CD4-positive, CD25-positive, alpha-beta regulatory T cell (primary cell): ENCODE data around the gene CATSPERB. TPM values are rescaled to one million over a fixed set of nuclear protein-coding genes. Genes with fewer than 3 reads are reported as not detected.

Experiments
- ATAC-seq, 2 donors: fragments of 150-1000 bp; cut with Tn5 transposase; one replicate each; pipeline ENCODE4 v1.10.0; 2021; ENCODE audit warnings: low read depth in 2 of 2, moderate number of reproducible peaks in 2 of 2, moderate library complexity in 1 of 2
- DNase-seq, 3 donors: peaks; one replicate each; pipeline versions ENCODE4 v3.0.0 to v3.0.0-alpha.2; 2012 to 2022; ENCODE audit warnings: mixed read lengths in 1 of 3
- H3K27ac ChIP-seq: one replicate; pipeline ENCODE4 v1.7.0; 2013; ENCODE audit warnings: mild to moderate bottlenecking, low read length; ENCODE audit not compliant: insufficient read depth, poor library complexity, severe bottlenecking
- H3K27me3 ChIP-seq: one replicate; pipeline ENCODE4 v1.7.0; 2013; ENCODE audit warnings: low read length; ENCODE audit not compliant: control insufficient read depth, insufficient read depth
- H3K36me3 ChIP-seq: one replicate; pipeline ENCODE4 v1.7.0; 2013; ENCODE audit warnings: mild to moderate bottlenecking, low read length, moderate library complexity; ENCODE audit not compliant: control insufficient read depth, insufficient read depth
- H3K4me1 ChIP-seq: 2 replicates; pipeline ENCODE4 v1.7.0; 2013; ENCODE audit warnings: mild to moderate bottlenecking, low read length; ENCODE audit not compliant: insufficient read depth, control insufficient read depth, poor library complexity, severe bottlenecking
- H3K4me3 ChIP-seq: one replicate; pipeline ENCODE4 v1.7.0; 2013; ENCODE audit warnings: low read depth, mild to moderate bottlenecking, low read length, moderate library complexity
- H3K9me3 ChIP-seq, 2 experiments: 1 replicate in 1 of 2; 2 replicates in 1 of 2; pipeline ENCODE4 v1.7.0; 2013; ENCODE audit warnings: low read length in 2 of 2, mild to moderate bottlenecking in 1 of 2, moderate library complexity in 1 of 2; ENCODE audit not compliant: control insufficient read depth in 2 of 2
- H3K27ac Mint-ChIP-seq, 3 donors: one replicate each; pipeline ENCODE4 v1.8.0; 2020 to 2022; ENCODE audit warnings: mild to moderate bottlenecking in 3 of 3, mixed read lengths in 3 of 3, moderate library complexity in 2 of 3
- H3K27me3 Mint-ChIP-seq: one replicate; pipeline ENCODE4 v1.8.0; 2022; ENCODE audit warnings: mild to moderate bottlenecking, mixed read lengths
- H3K36me3 Mint-ChIP-seq: one replicate; pipeline ENCODE4 v1.8.0; 2020; ENCODE audit warnings: mixed read lengths
- H3K4me1 Mint-ChIP-seq, 4 donors: one replicate each; pipeline ENCODE4 v1.8.0; 2020 to 2022; ENCODE audit warnings: mixed read lengths in 4 of 4, mild to moderate bottlenecking in 1 of 4
- H3K4me3 Mint-ChIP-seq, 4 donors: one replicate each; pipeline ENCODE4 v1.8.0; 2020 to 2022; ENCODE audit warnings: mild to moderate bottlenecking in 4 of 4, mixed read lengths in 4 of 4, moderate library complexity in 3 of 4
- H3K9me3 Mint-ChIP-seq, 7 donors: one replicate each; pipeline ENCODE4 v1.8.0; 2020 to 2022; ENCODE audit warnings: mixed read lengths in 7 of 7, mild to moderate bottlenecking in 3 of 7, moderate library complexity in 2 of 7
- polyA plus RNA-seq, 4 donors: library from polyadenylated mRNA; unstranded; fragments of 300-500 nt; fragmentation: Illumina TruSeq; gene quantifications; one replicate each; pipeline ENCODE4 v1.2.3, GENCODE V29; 2021
- total RNA-seq: library from RNA; stranded (reverse); gene quantifications from one replicate; pipeline ENCODE4 v1.2.3, GENCODE V29; 2022

Gene CATSPERB
- total and polyA plus RNA-seq, 5 donors from 2014 or later: 0.24 to 2.7 TPM; not detected in 3

DNA sequence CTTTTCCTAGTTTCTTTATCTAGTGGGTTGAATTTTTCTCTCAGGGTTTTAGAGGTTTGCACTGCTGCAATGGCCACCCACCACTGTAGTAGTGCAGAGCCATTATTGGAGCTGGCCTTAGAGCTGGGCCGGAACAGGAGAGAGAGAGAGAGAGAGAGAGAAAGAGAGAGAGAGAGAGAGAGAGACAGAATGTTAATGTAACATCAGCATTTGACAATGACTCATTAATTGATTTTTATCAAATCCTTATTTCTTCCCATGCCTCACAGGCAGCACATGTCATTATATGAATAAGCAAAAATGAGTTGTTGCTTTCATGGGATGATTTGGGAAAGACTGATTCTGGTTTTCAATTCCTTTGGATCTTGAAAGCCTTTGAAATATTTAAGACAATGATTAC, 145.5 kb downstream of the CATSPERB start:
- Histone ChIP-seq H3K9me3 (peaks cover 9 to 17% of the 10 kb centered on the region in 2 experiments), H3K36me3 (no peaks in the 10 kb centered on the region), H3K27ac (no peak overlapping the region), H3K4me1 (no peaks in the 10 kb centered on the region), H3K4me3 (no peak overlapping the region), H3K27me3 (peaks cover 5% of the 10 kb centered on the region)
- H3K36me3 Mint-ChIP-seq: no peaks in the 10 kb centered on the region
- ATAC-seq: no peak
- DNase-seq: no peak
- peaks cover 16% of the 10 kb centered on the region for H3K27me3 Mint-ChIP-seq
- peaks cover 0 to 28% (median 5%) of the 10 kb centered on the region in 7 donors for H3K9me3 Mint-ChIP-seq
- H3K27ac Mint-ChIP-seq: no peak overlapping the region
- no peak overlapping the region for H3K4me3 Mint-ChIP-seq
- H3K4me1 Mint-ChIP-seq: peaks cover 0 to 2% (median 0%) of the 10 kb centered on the region in 4 donors

- Histone ChIP-seq H3K4me1 (no peaks in the 10 kb centered on the region), H3K9me3 (peaks cover 9 to 17% of the 10 kb centered on the region in 2 experiments), H3K36me3 (no peaks in the 10 kb centered on the region), H3K27me3 (peaks cover 5% of the 10 kb centered on the region), H3K27ac (no peak overlapping the region), H3K4me3 (no peak overlapping the region)
- DNase-seq (no peak), ATAC-seq (no peak)
- Mint-ChIP-seq H3K27ac (no peak overlapping the region), H3K4me1 (peaks cover 0 to 3% (median 0%) of the 10 kb centered on the region in 4 donors), H3K27me3 (peaks cover 22% of the 10 kb centered on the region), H3K4me3 (no peak overlapping the region), H3K9me3 (peaks cover 0 to 28% (median 5%) of the 10 kb centered on the region in 7 donors), H3K36me3 (no peaks in the 10 kb centered on the region)
Measured at GRCh38 chr14:91585856-91586255, 146.0 kb downstream of the CATSPERB start.

- no peak overlapping the region for H3K27ac Mint-ChIP-seq
Measured at GRCh38 chr14:91582761-91583160, 149.1 kb downstream of the CATSPERB start.

GRCh38 chr14:91580876-91581577, 150.9 kb downstream of the CATSPERB start:
- Mint-ChIP-seq H3K27me3 (peaks cover 28% of the 10 kb centered on the region), H3K36me3 (no peaks in the 10 kb centered on the region)

More at GRCh38 chr14:91582761-91583160, 149.1 kb downstream of the CATSPERB start:
- Mint-ChIP-seq H3K4me1 (peaks cover 0 to 3% (median 0%) of the 10 kb centered on the region in 4 donors), H3K4me3 (no peak overlapping the region), H3K27me3 (peaks cover 29% of the 10 kb centered on the region), H3K9me3 (peaks cover 0 to 28% (median 5%) of the 10 kb centered on the region in 7 donors), H3K36me3 (no peaks in the 10 kb centered on the region)
- H3K9me3 ChIP-seq: peaks cover 9 to 17% of the 10 kb centered on the region in 2 experiments
- DNase-seq: no peak
- ATAC-seq: no peak
- H3K36me3 ChIP-seq: no peaks in the 10 kb centered on the region
- H3K27me3 ChIP-seq: peaks cover 5% of the 10 kb centered on the region
- no peak overlapping the region for H3K27ac ChIP-seq
- H3K4me1 ChIP-seq: no peaks in the 10 kb centered on the region
- no peak overlapping the region for H3K4me3 ChIP-seq

DNA sequence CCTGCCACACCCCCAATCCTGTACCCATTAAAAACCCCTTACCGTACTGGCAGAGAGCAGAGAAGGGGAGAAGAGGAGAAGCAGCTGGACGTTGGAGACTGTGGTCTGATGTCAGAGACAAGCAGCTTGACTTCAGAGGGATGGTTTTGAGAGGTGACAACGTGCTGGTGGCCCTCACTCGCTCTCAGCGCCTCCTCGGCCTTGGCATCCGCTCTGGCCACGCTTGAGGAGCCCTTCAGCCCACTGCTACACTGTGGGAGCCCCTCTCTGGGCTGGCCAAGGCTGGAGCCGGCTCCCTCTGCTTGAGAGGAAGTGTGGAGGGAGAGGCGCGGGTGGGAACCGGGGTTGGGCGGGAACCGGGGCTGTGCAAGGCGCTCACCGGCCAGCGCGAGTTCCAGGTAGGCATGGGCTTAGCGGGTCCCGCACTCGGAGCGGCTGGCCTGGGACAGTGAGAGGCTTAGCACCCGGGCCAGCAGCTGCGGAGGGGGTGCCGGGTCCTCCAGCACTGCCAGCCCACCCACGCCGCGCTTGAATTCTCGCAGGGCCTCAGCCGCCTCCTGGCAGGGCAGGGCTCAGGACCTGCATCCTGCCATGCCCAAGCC, 154.2 kb downstream of the CATSPERB start:
- Histone ChIP-seq H3K9me3 (no peaks in the 10 kb centered on the region), H3K27ac (no peak overlapping the region), H3K4me3 (no peak overlapping the region), H3K36me3 (no peaks in the 10 kb centered on the region), H3K4me1 (peaks cover 7% of the 10 kb centered on the region), H3K27me3 (peaks cover 4% of the 10 kb centered on the region)
- Mint-ChIP-seq H3K4me3 (no peak overlapping the region), H3K27ac (no peak overlapping the region), H3K4me1 (peaks cover 0 to 14% (median 11%) of the 10 kb centered on the region in 4 donors), H3K9me3 (peaks cover 0 to 11% (median 0%) of the 10 kb centered on the region in 7 donors), H3K27me3 (peaks cover 40% of the 10 kb centered on the region), H3K36me3 (no peaks in the 10 kb centered on the region)
- ATAC-seq (no peak), DNase-seq (no peak)

More at GRCh38 chr14:91580876-91581577, 150.9 kb downstream of the CATSPERB start:
- H3K27me3 ChIP-seq: peaks cover 5% of the 10 kb centered on the region
- Mint-ChIP-seq H3K4me3 (no peak overlapping the region), H3K27ac (no peak overlapping the region), H3K4me1 (peaks cover 0 to 3% (median 0%) of the 10 kb centered on the region in 4 donors), H3K9me3 (peaks cover 0 to 22% (median 4%) of the 10 kb centered on the region in 7 donors)
- no peak overlapping the region for H3K4me3 ChIP-seq
- DNase-seq (no peak), ATAC-seq (no peak)
- no peaks in the 10 kb centered on the region for H3K4me1 ChIP-seq
- H3K9me3 ChIP-seq: peaks cover 9 to 15% of the 10 kb centered on the region in 2 experiments
- H3K36me3 ChIP-seq: no peaks in the 10 kb centered on the region
- H3K27ac ChIP-seq: no peak overlapping the region

GRCh38 chr14:91575469-91576208, 156.2 kb downstream of the CATSPERB start:
- H3K9me3 Mint-ChIP-seq: peaks cover 0 to 11% (median 0%) of the 10 kb centered on the region in 7 donors
- H3K27ac Mint-ChIP-seq: peak overlapping the region in 1 of 3 donors; percentile 15
- peaks cover 0 to 14% (median 10%) of the 10 kb centered on the region in 4 donors for H3K4me1 Mint-ChIP-seq
- DNase-seq: no peak
- no peaks in the 10 kb centered on the region for H3K36me3 Mint-ChIP-seq
- H3K4me3 ChIP-seq: no peak overlapping the region
- no peaks in the 10 kb centered on the region for H3K9me3 ChIP-seq
- peaks cover 7% of the 10 kb centered on the region for H3K4me1 ChIP-seq
- no peaks in the 10 kb centered on the region for H3K36me3 ChIP-seq
- peak overlapping the region in 2 of 4 donors; percentile 70 to 84 for H3K4me3 Mint-ChIP-seq
- no peak overlapping the region for H3K27ac ChIP-seq
- no peak for ATAC-seq
- H3K27me3 ChIP-seq: no peaks in the 10 kb centered on the region
- peaks cover 43% of the 10 kb centered on the region for H3K27me3 Mint-ChIP-seq

DNA sequence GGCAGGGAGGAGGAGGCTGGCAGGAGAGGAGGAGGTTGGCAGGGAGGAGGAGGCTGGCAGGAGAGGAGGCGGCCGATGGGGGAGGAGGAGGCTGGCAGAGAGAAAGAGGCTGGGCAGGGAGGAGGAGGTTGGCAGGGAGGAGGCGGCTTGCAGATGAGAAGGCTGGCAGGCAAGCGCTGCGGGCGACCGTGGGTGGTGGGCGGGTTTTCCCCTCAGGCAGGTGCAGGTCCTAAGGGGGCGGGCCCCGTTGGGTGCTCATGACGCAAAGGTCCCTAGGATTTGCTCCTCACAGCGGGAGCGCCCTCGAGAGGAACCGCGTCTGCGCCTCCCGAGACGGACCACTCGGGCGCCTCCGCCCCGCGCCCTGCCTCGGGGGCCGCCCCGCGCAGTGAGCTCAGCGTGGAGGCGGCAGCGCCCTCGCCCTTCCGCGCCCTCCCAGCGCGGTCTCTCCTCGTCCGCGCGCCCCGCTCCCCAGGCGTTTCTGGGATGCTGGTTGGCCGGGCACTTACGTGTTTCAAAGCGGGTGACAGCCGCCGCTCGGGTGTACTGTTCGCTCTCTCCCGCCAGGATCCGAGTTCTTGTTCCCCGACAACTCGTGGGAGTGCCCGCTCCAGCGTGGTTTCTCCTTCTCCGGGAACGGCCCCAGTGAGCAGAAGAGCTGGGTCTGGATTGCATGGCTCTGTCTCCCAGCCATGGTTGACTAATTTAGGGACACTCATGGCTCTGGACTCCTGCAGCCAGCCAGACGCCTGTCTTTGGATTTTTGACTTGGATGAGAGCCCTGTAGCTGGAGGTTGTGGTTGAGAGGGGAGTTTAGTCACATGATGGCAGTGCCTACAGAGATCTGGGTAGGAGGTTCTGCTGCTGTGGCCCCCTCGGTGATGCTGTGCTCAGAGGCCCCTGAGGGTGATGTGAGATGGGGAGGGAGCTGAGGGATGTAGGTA, 157.7 kb downstream of the CATSPERB start:
- peak overlapping the region; percentile 21 for H3K4me3 ChIP-seq
- peak; percentile 69 to 75 for ATAC-seq

More for the DNA sequence above, 157.7 kb downstream of the CATSPERB start:
- no peaks in the 10 kb centered on the region for H3K36me3 ChIP-seq
- H3K27me3 Mint-ChIP-seq: peaks cover 44% of the 10 kb centered on the region
- H3K4me3 Mint-ChIP-seq: peak overlapping the region; percentile 5 to 84 (median 62)
- H3K4me1 ChIP-seq: peaks cover 7% of the 10 kb centered on the region
- H3K4me1 Mint-ChIP-seq: peaks cover 0 to 14% (median 10%) of the 10 kb centered on the region in 4 donors
- DNase-seq: peak; percentile 39 to 65 (median 54)
- no peak overlapping the region for H3K27ac ChIP-seq
- no peaks in the 10 kb centered on the region for H3K9me3 ChIP-seq
- no peaks in the 10 kb centered on the region for H3K27me3 ChIP-seq
- H3K27ac Mint-ChIP-seq: no peak overlapping the region
- H3K9me3 Mint-ChIP-seq: peaks cover 0 to 11% (median 0%) of the 10 kb centered on the region in 7 donors
- H3K36me3 Mint-ChIP-seq: no peaks in the 10 kb centered on the region
